HL-60 (cell line): ENCODE results near the gene ZNF287.

Experiments
- DNase-seq, 2 experiments: peaks; one replicate each; pipeline ENCODE4 v3.0.0-alpha.2; 2010 to 2020; ENCODE audit warnings: low read depth in 1 of 2, low spot score in 1 of 2
- H3K27ac ChIP-seq: fragments of 250-450 bp; sonication (Bioruptor Pico); replicated peaks from 2 replicates; pipeline ENCODE4 v1.5.1; 2020; ENCODE audit warnings: mild to moderate bottlenecking, moderate library complexity
- H3K27me3 ChIP-seq: fragments of 250-450 bp; sonication (Bioruptor Pico); 2 replicates; pipeline ENCODE4 v1.5.1; 2021; ENCODE audit warnings: mild to moderate bottlenecking, moderate library complexity; ENCODE audit not compliant: insufficient read depth, poor library complexity, severe bottlenecking
- H3K4me3 ChIP-seq: replicated peaks from 2 replicates; pipeline ENCODE4 v1.5.1; 2011; ENCODE audit warnings: mild to moderate bottlenecking, control low read depth, low read length; ENCODE audit not compliant: insufficient read depth
- GABPA ChIP-seq: IDR thresholded peaks from 2 replicates; pipeline ENCODE4 v1.6.1; 2012; ENCODE audit warnings: low read depth
- POLR2AphosphoS5 ChIP-seq: IDR thresholded peaks from 2 replicates; pipeline ENCODE4 v1.6.1; 2012; ENCODE audit warnings: low read depth
- SPI1 ChIP-seq: IDR thresholded peaks from 2 replicates; pipeline ENCODE4 v1.6.1; 2012; ENCODE audit warnings: low read depth, mild to moderate bottlenecking, borderline replicate concordance
- TF ChIP-seq, protein P1 (sequence below): IDR thresholded peaks from 2 replicates; pipeline ENCODE4 v1.6.1; 2012; ENCODE audit warnings: low read depth; ENCODE audit not compliant: insufficient replicate concordance
- TF ChIP-seq, protein P2 (sequence below): IDR thresholded peaks from one replicate; pipeline ENCODE4 v1.5.1; 2011; ENCODE audit warnings: low read length, control low read depth, inconsistent platforms; ENCODE audit not compliant: insufficient read depth

ZNF287 gene

DNA sequence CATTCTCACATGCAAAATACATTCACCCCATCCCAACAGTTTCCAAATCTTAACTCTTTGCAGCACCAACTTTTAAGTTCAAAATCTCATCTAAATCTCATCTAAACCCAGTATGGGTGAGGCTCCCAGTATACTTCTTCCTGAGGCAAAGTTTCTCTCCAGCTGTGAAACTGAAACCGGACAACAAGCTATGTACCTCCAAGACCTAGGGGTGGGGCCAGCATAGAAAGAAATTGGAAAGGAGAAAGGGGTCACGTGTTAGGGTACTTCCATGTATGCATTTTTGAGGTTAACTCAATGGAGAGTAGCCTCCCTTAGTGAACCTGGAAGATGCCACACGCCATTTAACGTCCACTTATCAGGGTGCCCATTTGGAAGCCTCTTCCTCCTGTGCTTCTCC lies 53.1 kb downstream of the ZNF287 start:
- no peak for DNase-seq
- Histone ChIP-seq H3K4me3 (no peak overlapping the region), H3K27me3 (no peaks in the 10 kb centered on the region), H3K27ac (no peak overlapping the region)
- no peak for TF ChIP-seq GABPA
- TF ChIP-seq, protein P1, sequence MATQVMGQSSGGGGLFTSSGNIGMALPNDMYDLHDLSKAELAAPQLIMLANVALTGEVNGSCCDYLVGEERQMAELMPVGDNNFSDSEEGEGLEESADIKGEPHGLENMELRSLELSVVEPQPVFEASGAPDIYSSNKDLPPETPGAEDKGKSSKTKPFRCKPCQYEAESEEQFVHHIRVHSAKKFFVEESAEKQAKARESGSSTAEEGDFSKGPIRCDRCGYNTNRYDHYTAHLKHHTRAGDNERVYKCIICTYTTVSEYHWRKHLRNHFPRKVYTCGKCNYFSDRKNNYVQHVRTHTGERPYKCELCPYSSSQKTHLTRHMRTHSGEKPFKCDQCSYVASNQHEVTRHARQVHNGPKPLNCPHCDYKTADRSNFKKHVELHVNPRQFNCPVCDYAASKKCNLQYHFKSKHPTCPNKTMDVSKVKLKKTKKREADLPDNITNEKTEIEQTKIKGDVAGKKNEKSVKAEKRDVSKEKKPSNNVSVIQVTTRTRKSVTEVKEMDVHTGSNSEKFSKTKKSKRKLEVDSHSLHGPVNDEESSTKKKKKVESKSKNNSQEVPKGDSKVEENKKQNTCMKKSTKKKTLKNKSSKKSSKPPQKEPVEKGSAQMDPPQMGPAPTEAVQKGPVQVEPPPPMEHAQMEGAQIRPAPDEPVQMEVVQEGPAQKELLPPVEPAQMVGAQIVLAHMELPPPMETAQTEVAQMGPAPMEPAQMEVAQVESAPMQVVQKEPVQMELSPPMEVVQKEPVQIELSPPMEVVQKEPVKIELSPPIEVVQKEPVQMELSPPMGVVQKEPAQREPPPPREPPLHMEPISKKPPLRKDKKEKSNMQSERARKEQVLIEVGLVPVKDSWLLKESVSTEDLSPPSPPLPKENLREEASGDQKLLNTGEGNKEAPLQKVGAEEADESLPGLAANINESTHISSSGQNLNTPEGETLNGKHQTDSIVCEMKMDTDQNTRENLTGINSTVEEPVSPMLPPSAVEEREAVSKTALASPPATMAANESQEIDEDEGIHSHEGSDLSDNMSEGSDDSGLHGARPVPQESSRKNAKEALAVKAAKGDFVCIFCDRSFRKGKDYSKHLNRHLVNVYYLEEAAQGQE: no peak
- TF ChIP-seq POLR2AphosphoS5: no peak
- no peak for TF ChIP-seq SPI1
- TF ChIP-seq, protein P2, sequence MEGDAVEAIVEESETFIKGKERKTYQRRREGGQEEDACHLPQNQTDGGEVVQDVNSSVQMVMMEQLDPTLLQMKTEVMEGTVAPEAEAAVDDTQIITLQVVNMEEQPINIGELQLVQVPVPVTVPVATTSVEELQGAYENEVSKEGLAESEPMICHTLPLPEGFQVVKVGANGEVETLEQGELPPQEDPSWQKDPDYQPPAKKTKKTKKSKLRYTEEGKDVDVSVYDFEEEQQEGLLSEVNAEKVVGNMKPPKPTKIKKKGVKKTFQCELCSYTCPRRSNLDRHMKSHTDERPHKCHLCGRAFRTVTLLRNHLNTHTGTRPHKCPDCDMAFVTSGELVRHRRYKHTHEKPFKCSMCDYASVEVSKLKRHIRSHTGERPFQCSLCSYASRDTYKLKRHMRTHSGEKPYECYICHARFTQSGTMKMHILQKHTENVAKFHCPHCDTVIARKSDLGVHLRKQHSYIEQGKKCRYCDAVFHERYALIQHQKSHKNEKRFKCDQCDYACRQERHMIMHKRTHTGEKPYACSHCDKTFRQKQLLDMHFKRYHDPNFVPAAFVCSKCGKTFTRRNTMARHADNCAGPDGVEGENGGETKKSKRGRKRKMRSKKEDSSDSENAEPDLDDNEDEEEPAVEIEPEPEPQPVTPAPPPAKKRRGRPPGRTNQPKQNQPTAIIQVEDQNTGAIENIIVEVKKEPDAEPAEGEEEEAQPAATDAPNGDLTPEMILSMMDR: no peak

DNA sequence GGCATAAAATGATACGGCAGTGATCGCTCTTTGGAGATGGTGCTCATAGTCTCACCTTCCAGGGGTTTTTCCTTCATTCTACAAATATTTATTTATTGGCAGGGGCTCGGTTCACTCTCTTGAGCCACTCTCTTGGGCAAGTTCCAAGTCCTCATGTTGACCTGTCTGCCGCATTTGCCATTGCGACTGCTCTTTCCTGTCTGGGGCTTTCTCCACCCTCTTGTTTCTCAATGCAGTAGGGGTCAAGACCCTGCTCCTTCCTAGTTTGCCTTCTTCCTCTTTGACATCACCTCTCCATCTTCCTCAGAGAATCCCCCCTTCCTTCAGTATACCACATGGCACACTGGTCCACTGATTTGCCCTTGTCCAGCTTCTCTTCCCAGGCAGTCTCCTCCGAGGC lies 55.1 kb downstream of the ZNF287 start:
- DNase-seq: peak in 1 of 2 experiments; percentile 49
- H3K27me3 ChIP-seq: no peaks in the 10 kb centered on the region
- TF ChIP-seq GABPA (no peak), POLR2AphosphoS5 (no peak), SPI1 (no peak)
- TF ChIP-seq, protein P2: no peak
- TF ChIP-seq, protein P1: no peak
- H3K27ac ChIP-seq: no peak overlapping the region
- H3K4me3 ChIP-seq: no peak overlapping the region

DNA sequence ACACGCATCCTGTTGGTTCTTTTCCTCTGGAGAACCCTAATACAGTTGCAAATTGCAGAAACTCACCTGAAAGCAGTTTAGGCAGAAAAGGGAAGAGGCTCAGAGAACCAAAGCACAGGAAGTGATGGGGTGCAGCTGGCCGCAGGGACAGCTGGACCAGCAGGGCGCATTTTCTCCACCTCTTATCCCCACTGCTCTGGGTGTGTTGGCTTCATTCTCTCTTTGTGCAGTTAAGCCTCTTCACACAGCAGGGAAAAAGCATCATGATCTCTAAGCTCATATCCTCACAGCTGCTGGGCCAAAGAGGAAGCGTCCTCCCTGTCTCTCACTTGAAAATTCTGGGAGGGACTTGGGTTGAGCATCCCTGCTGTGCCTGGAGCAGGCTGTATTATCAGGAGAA lies 57.0 kb downstream of the ZNF287 start:
- H3K27ac ChIP-seq: no peak overlapping the region
- no peaks in the 10 kb centered on the region for H3K27me3 ChIP-seq
- H3K4me3 ChIP-seq: no peak overlapping the region
- DNase-seq: peak in 1 of 2 experiments; percentile 45
- TF ChIP-seq POLR2AphosphoS5 (no peak), GABPA (no peak), SPI1 (peak; percentile 58; the same call in 1 of the 2 replicates)
- TF ChIP-seq, protein P2: no peak

DNA sequence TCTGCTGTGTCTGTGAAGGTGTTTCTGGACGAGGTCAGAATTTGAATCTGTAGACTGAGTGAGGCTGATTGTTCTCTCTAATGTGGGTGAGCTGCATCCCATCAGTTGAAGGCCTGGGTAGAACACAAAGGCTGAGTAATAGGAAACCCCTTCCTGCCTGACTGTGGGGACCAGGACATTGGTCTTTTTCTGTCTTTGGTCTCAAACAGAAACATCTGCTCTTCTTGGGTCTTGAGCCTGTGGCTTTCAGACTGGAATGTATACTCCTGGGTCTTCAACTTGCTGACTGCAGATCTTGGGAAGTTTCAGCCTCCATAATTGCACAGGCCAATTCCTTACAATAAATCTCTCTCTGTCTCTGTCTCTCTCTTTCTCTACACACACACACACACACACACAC lies 57.4 kb downstream of the ZNF287 start:
- Histone ChIP-seq H3K4me3 (no peak overlapping the region), H3K27me3 (no peaks in the 10 kb centered on the region), H3K27ac (no peak overlapping the region)
- DNase-seq: no peak
- TF ChIP-seq, protein P2: no peak
- TF ChIP-seq GABPA: no peak
- TF ChIP-seq POLR2AphosphoS5: no peak
- no peak for TF ChIP-seq SPI1
- TF ChIP-seq, protein P1: no peak
